Anterior cingulate cortex (tissue), 58 donors: ENCODE results near the gene ERVH48-1.
"Not testable (repeated sequence)": the region's sequence is repeated elsewhere in the genome, so short reads cannot be mapped to it uniquely, and the experiment has no call there.

ENCODE experiments used
- DNase-seq, 58 donors: peaks; one replicate each; lab custom pipeline; 2025; lab: John Stamatoyannopoulos, UW

The ERVH48-1 gene

GRCh38 chr21:42925114-42925926 lies at the start of gene ERVH48-1:
Gene ERVH48-1 (minus strand): TSS chr21:42925630. CDS start chr21:42919006, 6,624 bp downstream.
- no peak for DNase-seq

- peak; percentile 45 to 100 (median 99) for DNase-seq
Measured at GRCh38 chr21:42973991-42974831, 48.8 kb upstream of the ERVH48-1 start, which contains the start of gene PKNOX1. Gene PKNOX1 (plus strand): TSS chr21:42974562. CDS start chr21:43004382, 29,820 bp downstream.

- DNase-seq, result peak in 2 of 58 donors; percentile 35 to 68
Measured at GRCh38 chr21:42973309-42973990, 48.0 kb upstream of the ERVH48-1 start.

- DNase-seq, result no peak
Measured at GRCh38 chr21:42971897-42972275, 46.5 kb upstream of the ERVH48-1 start.

- no peak for DNase-seq
Measured at GRCh38 chr21:42970946-42971653, 45.7 kb upstream of the ERVH48-1 start.

- DNase-seq, result no peak
Measured at GRCh38 chr21:42969193-42969600, 43.8 kb upstream of the ERVH48-1 start.

- DNase-seq, result not testable (repeated sequence)
Measured at GRCh38 chr21:42967616-42968015, 42.2 kb upstream of the ERVH48-1 start.

GRCh38 chr21:42965211-42965560 lies 39.8 kb upstream of the ERVH48-1 start:
- no peak for DNase-seq

GRCh38 chr21:42964546-42965210 lies 39.2 kb upstream of the ERVH48-1 start:
- DNase-seq, result peak in 18 of 58 donors; percentile 1 to 40 (median 21)

- no peak for DNase-seq
Measured at GRCh38 chr21:42964086-42964485, 38.7 kb upstream of the ERVH48-1 start.

- DNase-seq, result no peak
Measured at GRCh38 chr21:42962380-42963007, 37.1 kb upstream of the ERVH48-1 start.

GRCh38 chr21:42959728-42960127 lies 34.3 kb upstream of the ERVH48-1 start:
- no peak for DNase-seq

GRCh38 chr21:42958122-42958521 lies 32.7 kb upstream of the ERVH48-1 start:
- DNase-seq, result not testable (repeated sequence)

- peak in 20 of 58 donors; percentile 56 to 99 (median 91) for DNase-seq
Measured at GRCh38 chr21:42956824-42957630, 31.6 kb upstream of the ERVH48-1 start.

- not testable (repeated sequence) for DNase-seq
Measured at GRCh38 chr21:42951193-42951592, 25.8 kb upstream of the ERVH48-1 start.

GRCh38 chr21:42949094-42949755 lies 23.8 kb upstream of the ERVH48-1 start:
- DNase-seq, result not testable (repeated sequence)

- DNase-seq, result no peak
Measured at GRCh38 chr21:42942244-42942643, 16.8 kb upstream of the ERVH48-1 start.

- DNase-seq, result no peak
Measured at GRCh38 chr21:42941696-42942085, 16.3 kb upstream of the ERVH48-1 start.
